ENCODE data around the gene SLPI. TPM values are rescaled to one million over a fixed set of nuclear protein-coding genes. Genes with fewer than 3 reads are reported as not detected.

SLPI gene
- total RNA-seq, 1 donor = 1.4 TPM

- H2AFZ ChIP-seq (ENCODE audit: low read length) = no peak overlapping the region
- no peaks in the 10 kb centered on the region for H3K4me1 ChIP-seq (ENCODE audit: insufficient read depth, low read length)
- H3K4me2 ChIP-seq (ENCODE audit: insufficient read depth, low read length) = no peak overlapping the region
- TF ChIP-seq CTCF (IDR thresholded peaks at IDR 0.05; ENCODE audit: extremely low read depth, low read depth, low read length) = no peak
- H4K20me1 ChIP-seq (ENCODE audit: insufficient read depth, low read length) = no peaks in the 10 kb centered on the region
- DNase-seq (ENCODE audit: insufficient read length, low spot score, missing footprints) = no peak
- H3K9me3 ChIP-seq (ENCODE audit: low read depth, low read length) = no peaks in the 10 kb centered on the region
- H3K27me3 ChIP-seq (ENCODE audit: insufficient read depth, low read length) = peaks cover 29% of the 10 kb centered on the region
- no peaks in the 10 kb centered on the region for H3K79me2 ChIP-seq (ENCODE audit: insufficient read depth, low read length)
- no peak overlapping the region for H3K4me3 ChIP-seq (ENCODE audit: insufficient read depth, low read length)
- H3K36me3 ChIP-seq (ENCODE audit: insufficient read depth, low read length) = no peaks in the 10 kb centered on the region
- H3K27ac ChIP-seq (ENCODE audit: low read depth, low read length) = no peak overlapping the region
Measured at GRCh38 chr20:45263556-45264266, 9.3 kb upstream of the SLPI start.

- H3K4me2 ChIP-seq (ENCODE audit: insufficient read depth, low read length) = no peak overlapping the region
- H3K27me3 ChIP-seq (ENCODE audit: insufficient read depth, low read length) = peaks cover 27% of the 10 kb centered on the region
- H3K4me3 ChIP-seq (ENCODE audit: insufficient read depth, low read length) = no peak overlapping the region
- H4K20me1 ChIP-seq (ENCODE audit: insufficient read depth, low read length) = no peaks in the 10 kb centered on the region
- no peaks in the 10 kb centered on the region for H3K79me2 ChIP-seq (ENCODE audit: insufficient read depth, low read length)
- no peaks in the 10 kb centered on the region for H3K36me3 ChIP-seq (ENCODE audit: insufficient read depth, low read length)
- no peak for DNase-seq (ENCODE audit: insufficient read length, low spot score, missing footprints)
- H3K9me3 ChIP-seq (ENCODE audit: low read depth, low read length) = no peaks in the 10 kb centered on the region
- H2AFZ ChIP-seq (ENCODE audit: low read length) = no peak overlapping the region
- H3K27ac ChIP-seq (ENCODE audit: low read depth, low read length) = no peak overlapping the region
- TF ChIP-seq CTCF (IDR thresholded peaks at IDR 0.05; ENCODE audit: extremely low read depth, low read depth, low read length) = no peak
- H3K4me1 ChIP-seq (ENCODE audit: insufficient read depth, low read length) = peaks cover 5% of the 10 kb centered on the region
Measured at GRCh38 chr20:45258664-45259063, 4.3 kb upstream of the SLPI start.

- DNase-seq (ENCODE audit: insufficient read length, low spot score, missing footprints) = no peak
- H3K36me3 ChIP-seq (ENCODE audit: insufficient read depth, low read length) = no peaks in the 10 kb centered on the region
- H4K20me1 ChIP-seq (ENCODE audit: insufficient read depth, low read length) = no peaks in the 10 kb centered on the region
- H3K4me2 ChIP-seq (ENCODE audit: insufficient read depth, low read length) = no peak overlapping the region
- H3K27ac ChIP-seq (ENCODE audit: low read depth, low read length) = no peak overlapping the region
- H3K79me2 ChIP-seq (ENCODE audit: insufficient read depth, low read length) = no peaks in the 10 kb centered on the region
- no peaks in the 10 kb centered on the region for H3K9me3 ChIP-seq (ENCODE audit: low read depth, low read length)
- no peak for TF ChIP-seq CTCF (IDR thresholded peaks at IDR 0.05; ENCODE audit: extremely low read depth, low read depth, low read length)
- H3K27me3 ChIP-seq (ENCODE audit: insufficient read depth, low read length) = peaks cover 27% of the 10 kb centered on the region
- no peak overlapping the region for H3K4me3 ChIP-seq (ENCODE audit: insufficient read depth, low read length)
- peaks cover 5% of the 10 kb centered on the region for H3K4me1 ChIP-seq (ENCODE audit: insufficient read depth, low read length)
- no peak overlapping the region for H2AFZ ChIP-seq (ENCODE audit: low read length)
Measured at GRCh38 chr20:45258259-45258658, 3.9 kb upstream of the SLPI start.

GRCh38 chr20:45257711-45258110 lies 3.3 kb upstream of the SLPI start:
- Histone ChIP-seq H3K9me3 (ENCODE audit: low read depth, low read length) (no peaks in the 10 kb centered on the region), H4K20me1 (ENCODE audit: insufficient read depth, low read length) (no peaks in the 10 kb centered on the region)

More at GRCh38 chr20:45257711-45258110, 3.3 kb upstream of the SLPI start:
- TF ChIP-seq CTCF (IDR thresholded peaks at IDR 0.05; ENCODE audit: extremely low read depth, low read depth, low read length) = no peak
- Histone ChIP-seq H3K79me2 (ENCODE audit: insufficient read depth, low read length) (no peaks in the 10 kb centered on the region), H3K36me3 (ENCODE audit: insufficient read depth, low read length) (no peaks in the 10 kb centered on the region), H3K4me1 (ENCODE audit: insufficient read depth, low read length) (peaks cover 5% of the 10 kb centered on the region), H3K27ac (ENCODE audit: low read depth, low read length) (no peak overlapping the region), H3K4me3 (ENCODE audit: insufficient read depth, low read length) (no peak overlapping the region), H2AFZ (ENCODE audit: low read length) (no peak overlapping the region), H3K27me3 (ENCODE audit: insufficient read depth, low read length) (peaks cover 30% of the 10 kb centered on the region), H3K4me2 (ENCODE audit: insufficient read depth, low read length) (no peak overlapping the region)
- DNase-seq (ENCODE audit: insufficient read length, low spot score, missing footprints) = no peak
